Measurements from ENCODE around the gene MUC15. TPM values are rescaled to one million over a fixed set of nuclear protein-coding genes. Genes with fewer than 3 reads are reported as not detected.

MUC15 gene
- total and polyA plus RNA-seq, 2 experiments from 2014 or later: not detected

DNA sequence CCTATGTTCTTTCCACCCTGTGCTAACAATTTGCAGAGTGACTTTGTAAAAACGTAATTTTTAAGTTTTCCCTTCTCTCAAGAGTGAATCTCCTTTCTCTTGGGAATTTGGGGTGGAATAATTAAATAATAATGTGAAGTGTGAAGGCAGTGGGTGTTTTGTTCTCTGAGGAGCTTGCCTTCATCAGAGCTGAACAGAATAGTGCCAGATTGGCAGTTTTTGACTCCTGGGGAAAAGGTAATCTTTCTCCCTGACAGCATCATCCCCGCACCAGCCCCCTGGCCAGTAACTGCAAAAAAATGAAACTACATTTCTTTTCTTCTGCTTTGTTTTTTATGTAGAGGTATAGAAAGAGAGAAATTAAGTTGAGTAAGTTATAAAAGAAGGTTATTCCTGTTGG, 59.9 kb downstream of the MUC15 start (continued):
- TF ChIP-seq ZNF331 (CRISPR knock-in tag; IDR thresholded peaks at IDR 0.05; ENCODE audit: low read depth): no peak
- TF ChIP-seq, protein P1, sequence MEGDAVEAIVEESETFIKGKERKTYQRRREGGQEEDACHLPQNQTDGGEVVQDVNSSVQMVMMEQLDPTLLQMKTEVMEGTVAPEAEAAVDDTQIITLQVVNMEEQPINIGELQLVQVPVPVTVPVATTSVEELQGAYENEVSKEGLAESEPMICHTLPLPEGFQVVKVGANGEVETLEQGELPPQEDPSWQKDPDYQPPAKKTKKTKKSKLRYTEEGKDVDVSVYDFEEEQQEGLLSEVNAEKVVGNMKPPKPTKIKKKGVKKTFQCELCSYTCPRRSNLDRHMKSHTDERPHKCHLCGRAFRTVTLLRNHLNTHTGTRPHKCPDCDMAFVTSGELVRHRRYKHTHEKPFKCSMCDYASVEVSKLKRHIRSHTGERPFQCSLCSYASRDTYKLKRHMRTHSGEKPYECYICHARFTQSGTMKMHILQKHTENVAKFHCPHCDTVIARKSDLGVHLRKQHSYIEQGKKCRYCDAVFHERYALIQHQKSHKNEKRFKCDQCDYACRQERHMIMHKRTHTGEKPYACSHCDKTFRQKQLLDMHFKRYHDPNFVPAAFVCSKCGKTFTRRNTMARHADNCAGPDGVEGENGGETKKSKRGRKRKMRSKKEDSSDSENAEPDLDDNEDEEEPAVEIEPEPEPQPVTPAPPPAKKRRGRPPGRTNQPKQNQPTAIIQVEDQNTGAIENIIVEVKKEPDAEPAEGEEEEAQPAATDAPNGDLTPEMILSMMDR (conservative IDR thresholded peaks at IDR 0.05; ENCODE audit: low read depth in 2 of 2): no peak
- TF ChIP-seq CREB1 (CRISPR knock-in tag; IDR thresholded peaks at IDR 0.05; ENCODE audit: low read depth): no peak
- TF ChIP-seq, protein P2, sequence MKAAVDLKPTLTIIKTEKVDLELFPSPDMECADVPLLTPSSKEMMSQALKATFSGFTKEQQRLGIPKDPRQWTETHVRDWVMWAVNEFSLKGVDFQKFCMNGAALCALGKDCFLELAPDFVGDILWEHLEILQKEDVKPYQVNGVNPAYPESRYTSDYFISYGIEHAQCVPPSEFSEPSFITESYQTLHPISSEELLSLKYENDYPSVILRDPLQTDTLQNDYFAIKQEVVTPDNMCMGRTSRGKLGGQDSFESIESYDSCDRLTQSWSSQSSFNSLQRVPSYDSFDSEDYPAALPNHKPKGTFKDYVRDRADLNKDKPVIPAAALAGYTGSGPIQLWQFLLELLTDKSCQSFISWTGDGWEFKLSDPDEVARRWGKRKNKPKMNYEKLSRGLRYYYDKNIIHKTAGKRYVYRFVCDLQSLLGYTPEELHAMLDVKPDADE (IDR thresholded peaks at IDR 0.05): no peak
- no peak for TF ChIP-seq EZH2phosphoT487 (IDR thresholded peaks at IDR 0.05; ENCODE audit: unreplicated experiment)
- TF ChIP-seq STAT1 (IDR thresholded peaks at IDR 0.05; ENCODE audit: unreplicated experiment): no peak

DNA sequence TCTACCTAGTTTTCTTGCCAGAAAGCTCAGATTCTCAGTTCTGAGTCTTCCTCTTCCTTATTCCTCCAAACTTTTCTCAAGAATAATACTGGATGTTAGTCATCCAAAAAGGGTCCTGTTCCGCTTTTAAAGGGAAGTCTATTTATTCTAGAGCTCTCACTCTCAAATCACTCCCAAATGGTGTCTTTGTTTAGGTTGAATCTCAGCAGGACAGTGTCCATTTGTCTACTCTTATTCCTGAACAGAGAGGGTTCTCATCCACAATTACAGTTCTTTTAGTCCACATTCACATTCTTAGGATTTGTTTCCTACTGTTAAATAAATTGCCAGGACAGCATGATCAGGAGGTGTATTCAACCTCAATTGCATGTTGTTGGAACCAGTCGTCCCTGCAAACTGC, 61.3 kb downstream of the MUC15 start:
- no peak for ATAC-seq
- TF ChIP-seq POLR2AphosphoS5 (IDR thresholded peaks at IDR 0.05; ENCODE audit: low read depth): no peak
- Mint-ChIP-seq H3K9me3 (no peaks in the 10 kb centered on the region), H3K27ac (no peak overlapping the region), H3K4me3 (no peak overlapping the region), H3K27me3 (ENCODE audit: insufficient read depth, low read depth, poor library complexity) (peaks cover 1% of the 10 kb centered on the region), H3K4me1 (no peaks in the 10 kb centered on the region), H3K36me3 (ENCODE audit: low read depth) (no peaks in the 10 kb centered on the region)
- no peak overlapping the region for H3K4me2 ChIP-seq
- no peak for DNase-seq (ENCODE audit: low spot score)
- H3K9me2 ChIP-seq (ENCODE audit: insufficient read depth): no peaks in the 10 kb centered on the region
- no peak overlapping the region for H3K4me3 ChIP-seq
- no peak overlapping the region for H3K27ac ChIP-seq (ENCODE audit: low read depth)
- H3K79me2 ChIP-seq (replicated peaks; ENCODE audit: insufficient read depth): no peaks in the 10 kb centered on the region
- H2AFZ ChIP-seq: no peak overlapping the region
- H3K27me3 ChIP-seq (ENCODE audit: insufficient read depth): no peaks in the 10 kb centered on the region
- no peaks in the 10 kb centered on the region for H4K20me1 ChIP-seq (replicated peaks; ENCODE audit: insufficient read depth)
- no peaks in the 10 kb centered on the region for H3K36me3 ChIP-seq (ENCODE audit: insufficient read depth)
- no peaks in the 10 kb centered on the region for H3F3A ChIP-seq (replicated peaks; ENCODE audit: low read depth)
- H3K4me1 ChIP-seq (ENCODE audit: insufficient read depth): no peaks in the 10 kb centered on the region

DNA sequence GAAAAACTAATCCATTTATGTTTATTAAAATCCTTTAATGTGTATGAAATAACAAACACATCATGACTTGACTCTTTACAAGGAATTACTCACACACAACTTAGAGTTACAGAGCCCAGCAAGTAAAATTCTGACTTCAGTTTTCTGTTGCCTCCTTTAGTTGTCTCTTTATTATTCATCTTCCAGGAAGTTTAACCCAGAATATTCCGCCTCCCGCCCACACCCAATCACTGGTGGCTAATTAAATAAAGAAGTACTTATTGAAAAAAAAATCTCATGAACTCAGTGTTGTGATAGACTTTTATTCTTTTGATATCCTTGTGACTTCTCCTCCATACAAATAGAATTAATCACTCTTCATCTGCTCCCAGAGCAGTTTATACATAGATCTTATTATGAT, 61.9 kb downstream of the MUC15 start:
- H3K27ac ChIP-seq (ENCODE audit: low read depth): no peak overlapping the region
- no peaks in the 10 kb centered on the region for H3F3A ChIP-seq (replicated peaks; ENCODE audit: low read depth)
- Mint-ChIP-seq H3K4me3 (no peak overlapping the region), H3K27ac (no peak overlapping the region), H3K27me3 (ENCODE audit: insufficient read depth, low read depth, poor library complexity) (peaks cover 1% of the 10 kb centered on the region), H3K4me1 (no peaks in the 10 kb centered on the region), H3K36me3 (ENCODE audit: low read depth) (no peaks in the 10 kb centered on the region), H3K9me3 (no peaks in the 10 kb centered on the region)
- H3K4me1 ChIP-seq (ENCODE audit: insufficient read depth): no peaks in the 10 kb centered on the region
- DNase-seq (ENCODE audit: low spot score) (no peak), ATAC-seq (no peak)
- no peak overlapping the region for H2AFZ ChIP-seq
- H4K20me1 ChIP-seq (replicated peaks; ENCODE audit: insufficient read depth): no peaks in the 10 kb centered on the region
- H3K4me2 ChIP-seq: no peak overlapping the region
- no peaks in the 10 kb centered on the region for H3K36me3 ChIP-seq (ENCODE audit: insufficient read depth)
- no peaks in the 10 kb centered on the region for H3K79me2 ChIP-seq (replicated peaks; ENCODE audit: insufficient read depth)
- no peaks in the 10 kb centered on the region for H3K9me2 ChIP-seq (ENCODE audit: insufficient read depth)
- no peak overlapping the region for H3K4me3 ChIP-seq
- no peaks in the 10 kb centered on the region for H3K27me3 ChIP-seq (ENCODE audit: insufficient read depth)
- TF ChIP-seq ZNF331 (CRISPR knock-in tag; IDR thresholded peaks at IDR 0.05; ENCODE audit: low read depth): no peak
- TF ChIP-seq EZH2 (IDR thresholded peaks at IDR 0.05; ENCODE audit: low read depth, unreplicated experiment): no peak
- TF ChIP-seq JUNB (IDR thresholded peaks at IDR 0.05; ENCODE audit: unreplicated experiment): no peak
- TF ChIP-seq, protein P3, sequence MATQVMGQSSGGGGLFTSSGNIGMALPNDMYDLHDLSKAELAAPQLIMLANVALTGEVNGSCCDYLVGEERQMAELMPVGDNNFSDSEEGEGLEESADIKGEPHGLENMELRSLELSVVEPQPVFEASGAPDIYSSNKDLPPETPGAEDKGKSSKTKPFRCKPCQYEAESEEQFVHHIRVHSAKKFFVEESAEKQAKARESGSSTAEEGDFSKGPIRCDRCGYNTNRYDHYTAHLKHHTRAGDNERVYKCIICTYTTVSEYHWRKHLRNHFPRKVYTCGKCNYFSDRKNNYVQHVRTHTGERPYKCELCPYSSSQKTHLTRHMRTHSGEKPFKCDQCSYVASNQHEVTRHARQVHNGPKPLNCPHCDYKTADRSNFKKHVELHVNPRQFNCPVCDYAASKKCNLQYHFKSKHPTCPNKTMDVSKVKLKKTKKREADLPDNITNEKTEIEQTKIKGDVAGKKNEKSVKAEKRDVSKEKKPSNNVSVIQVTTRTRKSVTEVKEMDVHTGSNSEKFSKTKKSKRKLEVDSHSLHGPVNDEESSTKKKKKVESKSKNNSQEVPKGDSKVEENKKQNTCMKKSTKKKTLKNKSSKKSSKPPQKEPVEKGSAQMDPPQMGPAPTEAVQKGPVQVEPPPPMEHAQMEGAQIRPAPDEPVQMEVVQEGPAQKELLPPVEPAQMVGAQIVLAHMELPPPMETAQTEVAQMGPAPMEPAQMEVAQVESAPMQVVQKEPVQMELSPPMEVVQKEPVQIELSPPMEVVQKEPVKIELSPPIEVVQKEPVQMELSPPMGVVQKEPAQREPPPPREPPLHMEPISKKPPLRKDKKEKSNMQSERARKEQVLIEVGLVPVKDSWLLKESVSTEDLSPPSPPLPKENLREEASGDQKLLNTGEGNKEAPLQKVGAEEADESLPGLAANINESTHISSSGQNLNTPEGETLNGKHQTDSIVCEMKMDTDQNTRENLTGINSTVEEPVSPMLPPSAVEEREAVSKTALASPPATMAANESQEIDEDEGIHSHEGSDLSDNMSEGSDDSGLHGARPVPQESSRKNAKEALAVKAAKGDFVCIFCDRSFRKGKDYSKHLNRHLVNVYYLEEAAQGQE (IDR thresholded peaks at IDR 0.05; ENCODE audit: unreplicated experiment): no peak
- TF ChIP-seq POLR2AphosphoS5 (IDR thresholded peaks at IDR 0.05; ENCODE audit: low read depth): no peak
- TF ChIP-seq ZNF114 (CRISPR knock-in tag; IDR thresholded peaks at IDR 0.05): no peak
- TF ChIP-seq, protein P2 (IDR thresholded peaks at IDR 0.05): no peak
- TF ChIP-seq EZH2phosphoT487 (IDR thresholded peaks at IDR 0.05; ENCODE audit: unreplicated experiment): no peak
- no peak for TF ChIP-seq NANOG (IDR thresholded peaks at IDR 0.05; ENCODE audit: borderline replicate concordance)
- TF ChIP-seq CREB1 (CRISPR knock-in tag; IDR thresholded peaks at IDR 0.05; ENCODE audit: low read depth): no peak

All from GM23338 (cell line).